Ectodermal cell (in vitro differentiated cells): Measurements from ENCODE around the gene HPS3.

ENCODE experiments used
- H3K27ac ChIP-seq: 2 replicates; pipeline ENCODE4 v1.7.0; 2013; ENCODE audit warnings: mild to moderate bottlenecking, low read depth, low read length; ENCODE audit not compliant: insufficient read depth, poor library complexity, severe bottlenecking
- H3K27me3 ChIP-seq: 2 replicates; pipeline ENCODE4 v1.7.0; 2013; ENCODE audit warnings: mild to moderate bottlenecking, low read length; ENCODE audit not compliant: insufficient read depth, control insufficient read depth, poor library complexity, severe bottlenecking
- H3K36me3 ChIP-seq: one replicate; pipeline ENCODE4 v1.7.0; 2013; ENCODE audit warnings: low read length; ENCODE audit not compliant: control insufficient read depth, insufficient read depth
- H3K4me1 ChIP-seq: one replicate; pipeline ENCODE4 v1.7.0; 2013; ENCODE audit warnings: low read length; ENCODE audit not compliant: control insufficient read depth, insufficient read depth
- H3K4me3 ChIP-seq: 2 replicates; pipeline ENCODE4 v1.7.0; 2013; ENCODE audit warnings: low read depth, low read length, control low read depth; ENCODE audit not compliant: insufficient read depth
- H3K9me3 ChIP-seq: 2 replicates; pipeline ENCODE4 v1.7.0; 2013; ENCODE audit warnings: mild to moderate bottlenecking, low read length, moderate library complexity; ENCODE audit not compliant: control insufficient read depth
- WGBS, 2 experiments: methylation state at CpG; one replicate each; pipeline ENCODE4 v1.1.7; 2013; ENCODE audit warnings: missing lambda C conversion rate in 2 of 2; 5-methylcytosine and 5-hydroxymethylcytosine counted together

HPS3 gene

DNA sequence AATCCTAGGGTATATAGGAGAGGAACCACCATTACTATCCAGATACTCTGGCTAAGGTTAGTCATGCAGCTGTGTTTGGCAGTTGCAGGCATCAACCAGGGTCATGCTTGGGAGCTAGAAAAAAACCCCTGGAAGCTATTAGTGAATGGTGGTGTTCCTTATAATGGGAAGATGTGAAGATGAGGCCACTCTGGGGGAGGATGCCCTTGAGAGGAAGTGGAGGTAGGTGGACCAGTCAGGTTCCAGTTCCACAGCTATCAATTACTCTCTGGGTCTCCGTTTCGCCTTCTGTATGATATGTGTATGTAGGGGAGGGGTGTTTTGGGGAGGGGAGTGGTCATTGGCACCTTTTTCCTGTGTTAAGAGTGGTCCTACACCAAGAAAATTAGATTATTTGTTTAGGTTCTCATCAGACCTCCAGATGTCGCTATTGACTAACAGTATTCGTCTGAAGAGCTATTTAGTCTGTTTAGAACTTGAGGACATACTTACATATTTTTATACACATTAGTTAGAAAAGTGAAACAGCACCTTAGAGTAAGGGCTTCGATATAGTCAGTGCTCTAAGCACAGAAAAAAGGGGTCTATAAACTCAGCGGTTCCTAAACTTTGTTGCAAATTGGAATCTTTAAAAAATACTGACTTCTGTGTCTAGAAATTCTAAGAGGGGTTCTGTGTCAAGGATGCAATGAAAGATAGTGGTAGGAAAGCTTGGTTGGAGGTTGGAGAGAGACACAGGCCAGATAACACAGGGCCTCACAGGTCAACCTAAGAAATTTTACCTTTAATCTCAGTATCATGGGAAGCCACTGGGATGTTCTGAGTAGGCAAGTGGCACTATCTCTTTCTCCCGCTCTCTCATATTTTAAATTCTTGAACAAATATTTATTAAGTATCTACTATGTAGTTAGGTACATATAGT is 9.1 kb upstream of the HPS3 start:
- no peaks in the 10 kb centered on the region for H3K27me3 ChIP-seq

DNA sequence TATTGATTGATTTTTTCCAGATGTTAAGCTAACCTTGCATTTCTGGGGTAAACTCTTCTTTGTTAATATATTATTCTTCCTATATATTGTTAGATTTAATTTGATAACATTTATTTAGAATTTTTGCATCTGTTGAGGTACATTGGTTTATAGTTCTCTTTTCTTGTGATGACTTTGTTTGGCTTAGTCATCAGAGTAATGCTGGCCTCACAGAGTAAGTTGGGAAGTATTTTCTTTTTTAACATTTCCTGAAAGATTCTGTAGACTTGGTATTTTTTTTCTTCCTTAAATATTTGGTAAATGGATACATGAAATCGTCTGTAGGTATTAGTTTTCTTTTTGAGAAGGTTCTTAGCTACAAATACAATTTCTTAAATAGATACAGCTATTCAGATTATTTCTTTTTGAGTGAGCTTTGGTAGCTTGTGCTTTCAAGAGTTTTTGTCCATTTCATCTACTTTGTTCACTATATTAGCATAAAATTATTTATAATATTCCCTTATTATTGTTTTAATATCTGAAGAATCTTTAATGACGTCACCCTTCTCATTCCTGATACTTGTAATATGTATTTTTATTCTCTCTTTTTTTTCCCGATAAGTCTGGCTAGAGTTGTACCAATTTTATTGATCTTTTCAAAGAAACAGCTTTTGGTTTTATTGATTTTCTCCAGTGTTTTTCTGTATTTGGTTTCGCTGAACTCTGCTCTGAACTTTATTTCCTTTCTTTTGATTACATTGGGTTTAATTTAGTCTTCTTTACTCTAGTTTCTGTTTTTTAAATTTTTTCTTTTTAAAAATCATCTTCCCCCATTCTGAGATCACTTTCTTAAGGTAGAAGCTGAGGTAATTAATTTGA is 6.5 kb upstream of the HPS3 start:
- 87% methylated on average over 2 of the region's 4 CpGs; no CpG with 5 or more reads in 1 of the 2 experiments for whole genome bisulfite sequencing, 2 experiments

More for the DNA sequence above, 9.1 kb upstream of the HPS3 start:
- Histone ChIP-seq H3K9me3 (no peaks in the 10 kb centered on the region), H3K36me3 (no peaks in the 10 kb centered on the region), H3K4me3 (no peak overlapping the region), H3K4me1 (no peaks in the 10 kb centered on the region), H3K27ac (no peak overlapping the region)
- 23 to 28% methylated on average over 4 to 6 of the region's 7 CpGs for WGBS, 2 experiments

DNA sequence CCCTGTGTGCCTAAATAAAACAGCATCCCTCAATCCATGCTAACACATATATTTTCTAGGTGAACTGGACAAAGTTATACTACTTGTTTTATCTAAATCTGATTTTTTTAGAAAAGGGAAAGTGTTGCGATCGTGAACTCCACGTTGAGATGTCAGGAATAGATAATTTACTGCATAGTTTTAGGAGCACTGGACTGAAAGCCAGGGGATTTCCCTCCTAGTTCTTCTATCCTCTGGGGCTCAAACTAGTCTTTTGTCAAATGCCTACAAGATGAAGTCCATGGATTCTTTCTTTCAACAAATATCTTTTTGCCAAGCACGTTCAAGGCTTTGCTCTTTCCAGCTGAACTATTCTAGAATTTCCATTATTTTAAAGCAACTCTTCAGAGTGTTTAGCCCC is 617 bp upstream of the HPS3 start:
- no peaks in the 10 kb centered on the region for H3K36me3 ChIP-seq
- no peaks in the 10 kb centered on the region for H3K4me1 ChIP-seq
- peak overlapping the region; percentile 88 for H3K4me3 ChIP-seq
- H3K27ac ChIP-seq: no peak overlapping the region
- H3K27me3 ChIP-seq: no peaks in the 10 kb centered on the region
- no peaks in the 10 kb centered on the region for H3K9me3 ChIP-seq
- 80 to 87% methylated on average over 4 of the region's 4 CpGs for WGBS, 2 experiments

More for the DNA sequence above, 6.5 kb upstream of the HPS3 start:
- Histone ChIP-seq H3K4me3 (no peak overlapping the region), H3K27ac (no peak overlapping the region), H3K9me3 (no peaks in the 10 kb centered on the region), H3K36me3 (no peaks in the 10 kb centered on the region), H3K4me1 (no peaks in the 10 kb centered on the region), H3K27me3 (no peaks in the 10 kb centered on the region)

DNA sequence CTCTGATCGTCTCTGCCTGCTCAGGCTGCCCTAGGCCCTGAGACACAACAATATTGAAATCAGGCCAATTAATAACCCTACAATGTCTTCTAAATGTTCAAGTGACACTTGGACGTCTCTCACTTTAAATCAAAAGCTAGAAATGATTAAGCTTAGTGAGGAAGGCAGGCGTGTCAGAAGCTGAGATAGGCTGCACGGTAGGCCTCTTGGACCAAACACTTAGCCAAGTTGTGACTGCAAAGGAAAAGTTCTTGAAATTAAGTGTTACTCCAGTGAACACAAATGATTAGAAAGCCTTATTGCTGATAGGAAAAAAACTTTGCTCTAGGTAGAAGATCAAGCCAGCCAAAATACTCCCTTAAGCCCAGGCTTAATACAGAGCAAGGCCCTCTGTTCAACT is 2.2 kb downstream of the HPS3 start:
- H3K4me3 ChIP-seq: no peak overlapping the region
- H3K27ac ChIP-seq: no peak overlapping the region
- WGBS, 2 experiments: 89 to 93% methylated on average over 4 of the region's 4 CpGs

DNA sequence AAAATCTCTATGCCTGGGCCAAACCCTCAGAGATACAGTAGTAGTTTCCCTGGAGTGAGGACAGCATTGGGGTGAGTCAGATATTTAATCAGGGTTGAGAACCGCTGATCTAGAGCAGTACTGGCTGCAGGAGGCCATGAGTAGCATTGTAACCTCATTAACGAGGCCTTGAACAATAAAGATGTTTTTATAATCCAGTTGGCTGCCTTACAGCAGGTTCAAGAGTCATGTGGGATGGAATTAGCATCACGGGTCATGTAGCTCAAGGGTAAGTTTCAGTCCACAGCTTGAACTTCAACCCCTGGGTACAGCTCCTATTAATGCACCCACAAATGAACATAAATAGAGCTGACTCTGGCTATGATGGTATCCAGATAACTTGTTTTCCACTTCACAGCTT is 5.1 kb downstream of the HPS3 start:
- no peaks in the 10 kb centered on the region for H3K27me3 ChIP-seq
- no peak overlapping the region for H3K27ac ChIP-seq
- H3K9me3 ChIP-seq: no peaks in the 10 kb centered on the region
- 87 to 92% methylated on average over 3 of the region's 3 CpGs for WGBS, 2 experiments
- peaks cover 5% of the 10 kb centered on the region for H3K36me3 ChIP-seq
- H3K4me3 ChIP-seq: no peak overlapping the region
- no peaks in the 10 kb centered on the region for H3K4me1 ChIP-seq

More for the DNA sequence above, 2.2 kb downstream of the HPS3 start:
- H3K9me3 ChIP-seq: no peaks in the 10 kb centered on the region
- H3K27me3 ChIP-seq: no peaks in the 10 kb centered on the region
- H3K4me1 ChIP-seq: no peaks in the 10 kb centered on the region
- peaks cover 5% of the 10 kb centered on the region for H3K36me3 ChIP-seq

DNA sequence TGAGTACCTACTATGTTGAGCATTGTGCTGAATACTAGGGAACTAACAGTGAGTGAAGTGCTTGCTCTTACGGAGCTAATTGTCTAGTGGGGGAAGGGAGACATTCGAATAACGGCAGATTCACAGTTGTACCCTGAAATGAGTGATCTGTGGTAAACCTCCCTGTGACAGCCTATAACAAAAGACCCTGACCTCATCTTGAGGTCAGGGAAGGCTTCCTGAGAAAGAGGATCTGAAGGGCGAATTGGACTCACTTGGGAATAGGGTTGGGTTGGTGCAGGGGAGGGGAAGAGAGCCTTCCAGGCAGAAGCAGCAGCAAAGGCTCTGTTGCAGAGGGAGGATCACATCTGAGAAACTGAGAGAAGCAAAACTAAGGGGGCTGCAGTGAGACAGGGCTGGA is 13.2 kb downstream of the HPS3 start:
- WGBS, 2 experiments: 83 to 85% methylated on average over 4 of the region's 4 CpGs
- Histone ChIP-seq H3K9me3 (no peaks in the 10 kb centered on the region), H3K36me3 (peaks cover 5% of the 10 kb centered on the region), H3K27me3 (no peaks in the 10 kb centered on the region), H3K4me3 (no peak overlapping the region), H3K27ac (no peak overlapping the region), H3K4me1 (no peaks in the 10 kb centered on the region)

DNA sequence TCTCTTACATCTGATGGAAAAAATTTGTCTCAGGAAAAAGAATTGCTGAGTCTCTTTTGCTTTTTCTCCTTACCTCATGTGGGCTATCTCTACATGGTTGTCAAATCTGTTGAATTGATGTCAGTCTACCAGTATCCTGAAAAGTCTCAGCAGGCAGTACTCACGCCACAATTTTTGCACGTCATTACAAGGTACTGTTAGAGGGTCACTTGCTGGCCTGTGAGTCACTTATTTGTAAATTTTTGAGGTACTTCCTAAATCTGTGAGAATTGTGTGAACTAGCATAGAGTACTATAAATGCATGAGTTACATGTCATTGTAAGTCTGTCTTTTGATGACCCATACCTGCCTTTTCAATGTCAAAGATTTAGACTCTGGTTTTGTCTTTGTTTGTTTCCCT is 15.9 kb downstream of the HPS3 start:
- Histone ChIP-seq H3K9me3 (no peaks in the 10 kb centered on the region), H3K4me1 (no peaks in the 10 kb centered on the region), H3K36me3 (peaks cover 5% of the 10 kb centered on the region), H3K4me3 (no peak overlapping the region), H3K27me3 (no peaks in the 10 kb centered on the region), H3K27ac (no peak overlapping the region)
- 92 to 94% methylated on average over 2 of the region's 2 CpGs for WGBS, 2 experiments

DNA sequence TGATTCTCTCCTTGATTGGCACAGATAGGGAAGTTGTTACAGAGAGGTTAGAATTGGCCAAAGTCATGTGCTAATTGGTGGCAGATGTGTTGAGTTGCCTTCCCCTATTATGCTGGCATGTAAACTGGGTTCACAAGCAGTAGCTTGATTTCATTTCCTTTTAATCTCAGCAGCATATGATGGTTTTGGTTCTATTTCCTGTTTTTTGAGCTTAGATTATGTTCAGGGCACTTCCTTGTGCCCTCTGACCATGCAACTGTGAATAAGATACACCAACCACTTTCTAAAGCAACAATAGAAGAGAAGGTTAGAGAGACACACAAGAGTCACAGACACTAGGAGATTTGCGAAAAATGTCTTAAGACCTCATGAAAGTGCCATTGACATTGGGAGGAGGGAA is 16.5 kb downstream of the HPS3 start:
- H3K36me3 ChIP-seq: peaks cover 5% of the 10 kb centered on the region
- no peak overlapping the region for H3K4me3 ChIP-seq
- WGBS, 2 experiments: 96 to 97% methylated on average over 1 of the region's 1 CpG
- no peak overlapping the region for H3K27ac ChIP-seq
- H3K9me3 ChIP-seq: no peaks in the 10 kb centered on the region
- H3K27me3 ChIP-seq: no peaks in the 10 kb centered on the region
- H3K4me1 ChIP-seq: no peaks in the 10 kb centered on the region

DNA sequence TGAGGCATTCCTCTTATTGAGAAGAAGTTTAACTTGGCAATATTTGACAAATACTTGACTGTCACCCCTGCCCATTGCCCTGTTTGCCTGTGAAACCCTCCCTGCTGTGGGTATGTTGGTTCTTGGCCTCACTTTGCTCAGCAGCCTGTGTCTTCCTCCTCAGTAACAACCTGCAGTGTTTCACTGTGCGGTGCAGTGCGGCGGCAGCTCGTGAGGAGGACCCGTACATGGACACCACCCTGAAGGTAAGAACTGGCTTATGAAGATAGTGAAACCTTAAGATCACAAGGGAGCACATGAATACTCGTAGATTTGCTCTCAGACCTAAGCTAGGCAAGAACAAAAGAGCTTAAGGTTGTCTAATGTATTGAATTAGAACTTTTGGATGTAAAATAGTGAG is 21.0 kb downstream of the HPS3 start:
- no peaks in the 10 kb centered on the region for H3K27me3 ChIP-seq
- no peaks in the 10 kb centered on the region for H3K4me1 ChIP-seq
- 96 to 98% methylated on average over 6 of the region's 6 CpGs for WGBS, 2 experiments
- peaks cover 5% of the 10 kb centered on the region for H3K36me3 ChIP-seq
- H3K4me3 ChIP-seq: no peak overlapping the region
- H3K9me3 ChIP-seq: no peaks in the 10 kb centered on the region
- H3K27ac ChIP-seq: no peak overlapping the region

DNA sequence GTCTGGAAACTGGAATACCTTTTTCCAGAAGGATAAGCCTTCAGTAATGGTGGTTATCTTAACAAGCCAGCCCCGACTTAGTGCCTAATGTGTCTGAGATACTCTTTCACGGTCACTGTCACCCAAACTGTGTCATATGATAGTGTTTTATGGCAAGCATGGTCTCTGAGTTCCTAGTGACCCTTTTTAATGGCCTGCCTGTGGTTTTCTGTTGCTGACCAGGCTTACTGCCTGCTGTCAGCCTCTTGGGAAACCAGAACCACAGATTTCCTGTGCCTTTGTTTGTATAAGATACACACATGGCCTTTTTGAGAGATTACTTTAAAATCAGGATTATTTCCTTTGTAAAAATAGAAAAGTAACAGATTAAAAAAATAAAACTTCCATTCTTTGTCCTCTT is 22.4 kb downstream of the HPS3 start:
- WGBS, 2 experiments: 89 to 97% methylated on average over 2 of the region's 2 CpGs
- Histone ChIP-seq H3K9me3 (no peaks in the 10 kb centered on the region), H3K4me1 (no peaks in the 10 kb centered on the region), H3K27me3 (no peaks in the 10 kb centered on the region), H3K36me3 (no peaks in the 10 kb centered on the region), H3K4me3 (no peak overlapping the region), H3K27ac (no peak overlapping the region)
